Measurements from ENCODE around the gene PPP2R2D.

Gene PPP2R2D

DNA sequence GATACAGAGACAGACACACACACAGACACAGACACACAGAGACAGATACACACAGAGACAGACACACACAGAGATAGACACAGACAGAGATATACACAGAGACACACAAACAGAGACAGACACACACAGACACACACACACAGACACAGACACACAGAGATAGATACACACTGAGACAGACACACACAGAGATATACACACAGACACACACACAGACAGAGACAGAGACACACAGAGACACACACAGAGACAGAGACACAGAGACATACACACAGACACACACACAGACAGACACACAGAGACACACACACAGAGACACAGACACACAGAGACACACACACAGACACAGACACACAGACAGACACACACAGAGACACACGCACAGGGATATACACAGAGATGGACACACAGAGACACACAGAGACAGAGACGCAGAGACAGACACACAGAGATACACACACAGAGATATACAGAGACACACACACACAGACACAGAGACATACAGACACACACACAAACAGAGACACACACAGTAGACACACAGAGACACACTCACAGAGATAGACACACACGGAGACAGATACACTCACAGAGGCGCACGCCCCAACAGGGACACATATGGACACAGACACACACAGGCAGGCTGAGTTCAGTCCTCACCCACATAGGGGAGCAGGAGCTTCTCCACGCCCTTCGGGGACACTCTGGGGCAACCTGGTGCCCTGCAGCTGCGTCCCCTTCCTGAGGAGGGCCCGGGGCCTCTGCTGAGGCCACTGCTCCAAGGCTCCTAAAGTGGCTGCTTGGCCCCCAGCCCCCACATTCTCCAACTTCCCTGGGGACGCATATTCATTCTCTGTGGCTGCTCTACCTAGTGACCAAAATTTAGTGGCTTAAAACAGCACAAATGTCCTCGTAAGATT lies 10.3 kb upstream of the PPP2R2D start:
- DNase-seq, result no peak

GRCh38 chr10:131891196-131891928 lies 9.4 kb upstream of the PPP2R2D start:
- no peak for DNase-seq

GRCh38 chr10:131891929-131892805 lies 8.6 kb upstream of the PPP2R2D start:
- no peak for DNase-seq

DNA sequence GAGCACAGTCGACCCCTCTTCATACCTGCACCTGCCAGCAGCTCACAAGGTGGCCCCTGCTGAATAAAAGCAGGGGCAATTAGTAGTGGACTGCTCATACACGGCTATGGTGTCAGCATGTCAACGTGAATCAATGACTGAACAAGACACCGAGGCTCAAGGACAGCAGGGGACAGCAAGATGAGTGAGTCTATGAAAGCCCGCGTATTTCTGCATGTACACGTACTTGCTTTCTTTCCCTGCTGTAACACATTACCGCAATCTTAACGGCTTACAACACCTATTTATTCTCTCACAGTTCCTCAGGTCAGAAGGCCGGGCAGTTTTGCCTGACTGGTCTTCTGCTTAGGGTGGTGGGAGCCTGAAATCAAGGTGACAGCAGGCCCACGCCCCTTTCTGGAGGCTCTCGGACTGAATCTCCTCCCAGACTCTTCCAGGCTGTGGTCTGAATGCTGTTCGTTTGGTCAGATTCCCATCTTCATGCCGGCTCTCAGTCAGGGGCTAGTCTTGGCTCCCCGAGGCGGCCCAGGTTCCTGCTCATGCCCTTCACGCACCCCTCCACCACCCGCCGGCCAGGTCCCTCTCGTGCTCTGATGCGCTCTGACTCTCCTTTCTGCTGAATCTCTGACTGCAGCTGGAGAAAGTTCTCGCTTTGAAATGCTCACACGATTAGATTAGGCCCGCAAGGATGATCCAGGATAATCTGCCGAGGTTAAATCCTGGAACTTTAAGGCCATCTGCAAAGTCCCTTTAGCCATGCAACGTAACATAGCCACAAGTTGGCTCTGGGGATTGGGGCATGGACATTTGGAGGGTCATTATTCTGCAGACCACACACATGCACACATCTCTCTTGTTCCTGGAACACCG lies 7.8 kb upstream of the PPP2R2D start:
- no peak for DNase-seq

GRCh38 chr10:131895116-131895515 lies 5.7 kb upstream of the PPP2R2D start:
- no peak for DNase-seq

- DNase-seq, result no peak
Observed at GRCh38 chr10:131896403-131896802, 4.4 kb upstream of the PPP2R2D start.

DNA sequence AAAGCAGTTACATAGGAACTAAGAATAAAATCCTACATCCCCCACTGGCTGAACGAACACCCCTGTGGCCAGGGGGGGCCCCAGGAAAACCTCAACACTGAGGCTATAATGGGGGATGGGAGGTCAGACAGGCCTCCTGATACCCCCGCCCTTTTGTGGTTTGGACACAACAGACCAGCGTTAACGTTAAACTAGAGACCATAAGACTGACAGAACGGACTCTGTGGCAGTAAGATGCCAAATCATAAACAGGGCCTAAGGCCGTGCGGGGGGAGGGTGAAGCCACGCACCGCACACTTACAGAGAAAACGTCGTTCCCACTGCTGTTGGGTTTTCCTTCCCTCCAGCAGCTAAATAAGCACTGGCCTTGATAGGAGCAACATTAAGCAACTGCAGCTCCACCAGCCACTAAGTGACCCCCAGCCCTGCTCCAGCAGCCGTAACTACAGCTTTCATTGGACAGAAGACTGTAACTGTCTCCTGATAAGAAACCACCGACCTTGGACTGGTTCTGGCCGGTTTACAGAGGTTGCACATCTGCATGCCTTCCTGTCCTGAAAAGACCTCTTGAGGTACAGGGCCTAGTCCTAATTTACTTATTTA lies 3.4 kb upstream of the PPP2R2D start:
- no peak for DNase-seq

GRCh38 chr10:131898061-131898460 lies 2.7 kb upstream of the PPP2R2D start:
- no peak for DNase-seq

GRCh38 chr10:131898713-131899112 lies 2.1 kb upstream of the PPP2R2D start:
- no peak for DNase-seq

GRCh38 chr10:131899116-131899690 lies 1.6 kb upstream of the PPP2R2D start:
- DNase-seq, result no peak

DNA sequence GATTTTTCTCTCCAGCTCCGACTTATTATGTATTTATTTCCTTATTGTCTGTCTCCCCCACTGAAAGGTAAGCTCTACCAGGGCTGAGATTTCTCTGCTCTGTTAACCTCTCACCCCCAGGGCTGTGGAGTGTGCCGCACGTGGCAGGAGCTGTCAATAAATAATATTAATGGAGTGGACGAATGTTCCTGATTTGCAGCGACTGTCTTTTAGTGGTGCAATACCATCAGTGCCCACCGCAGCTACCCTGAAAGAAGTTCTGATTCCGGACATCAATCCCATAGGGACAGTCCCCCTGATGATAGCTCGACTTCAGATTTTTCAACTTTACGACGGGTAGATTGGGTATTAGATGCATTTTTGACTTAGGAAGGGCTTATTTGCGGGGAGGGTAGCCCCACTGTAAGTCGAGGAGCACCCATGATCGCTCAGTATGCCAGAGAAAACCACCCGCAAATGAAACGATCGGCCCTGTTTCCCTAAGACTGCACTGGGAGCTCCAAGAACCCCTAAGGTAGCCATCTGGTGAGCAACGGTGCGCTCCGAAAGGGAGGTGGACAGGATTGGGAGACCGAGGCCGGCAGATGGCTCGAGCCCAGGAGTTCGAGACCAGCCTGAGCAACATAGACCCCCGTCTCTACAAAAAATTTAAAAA lies 986 bp upstream of the PPP2R2D start:
- no peak for DNase-seq

DNA sequence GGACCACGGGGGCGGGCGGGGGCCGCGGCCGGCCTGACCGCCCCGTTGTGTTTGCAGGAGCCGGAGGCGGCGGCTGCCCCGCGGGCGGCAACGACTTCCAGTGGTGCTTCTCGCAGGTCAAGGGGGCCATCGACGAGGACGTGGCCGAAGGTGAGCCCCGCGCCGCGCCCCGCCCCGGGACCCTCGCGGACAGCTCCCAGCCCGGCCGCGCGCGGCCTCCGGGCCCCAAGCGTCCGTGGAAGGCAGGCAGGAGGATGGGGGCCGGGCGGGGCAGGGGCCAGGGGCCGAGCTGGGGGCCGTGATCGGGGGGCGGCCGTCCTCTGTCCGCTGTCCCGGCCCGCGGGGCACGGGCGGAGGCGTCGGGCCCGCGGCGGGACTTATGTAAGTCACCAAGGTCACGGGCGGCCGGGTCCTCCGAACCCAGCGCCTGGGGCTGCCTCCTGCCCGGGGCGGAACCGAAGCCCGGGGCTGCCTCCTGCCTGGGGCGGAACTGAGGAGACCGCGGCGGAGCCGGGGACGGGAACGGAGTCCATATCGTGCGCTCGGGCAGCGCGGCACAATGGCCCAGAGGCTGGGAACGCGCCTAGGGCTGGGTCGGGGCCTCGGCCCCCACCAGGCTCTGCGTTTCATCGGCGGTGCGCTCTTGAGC lies 497 bp downstream of the PPP2R2D start:
- DNase-seq, result no peak

DNA sequence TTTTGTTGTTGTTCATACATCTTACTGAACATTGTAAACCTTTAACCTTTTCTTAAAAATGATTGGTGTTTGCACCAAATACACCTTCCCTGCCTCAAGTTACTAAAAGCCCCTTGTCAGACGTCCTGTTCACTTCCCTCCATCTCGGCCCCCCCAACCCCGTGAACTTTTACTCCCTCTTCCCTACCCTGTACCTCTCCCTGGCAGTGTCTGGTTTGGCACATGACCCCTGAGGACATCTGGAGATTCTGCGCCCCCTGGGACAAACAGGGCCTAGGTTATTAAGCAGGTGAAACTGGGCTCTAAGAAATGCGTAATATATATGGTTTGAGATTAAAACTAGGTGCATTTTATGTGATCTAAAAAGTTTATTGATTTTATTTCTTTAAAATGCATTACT lies 1.4 kb downstream of the PPP2R2D start:
- DNase-seq, result no peak

DNA sequence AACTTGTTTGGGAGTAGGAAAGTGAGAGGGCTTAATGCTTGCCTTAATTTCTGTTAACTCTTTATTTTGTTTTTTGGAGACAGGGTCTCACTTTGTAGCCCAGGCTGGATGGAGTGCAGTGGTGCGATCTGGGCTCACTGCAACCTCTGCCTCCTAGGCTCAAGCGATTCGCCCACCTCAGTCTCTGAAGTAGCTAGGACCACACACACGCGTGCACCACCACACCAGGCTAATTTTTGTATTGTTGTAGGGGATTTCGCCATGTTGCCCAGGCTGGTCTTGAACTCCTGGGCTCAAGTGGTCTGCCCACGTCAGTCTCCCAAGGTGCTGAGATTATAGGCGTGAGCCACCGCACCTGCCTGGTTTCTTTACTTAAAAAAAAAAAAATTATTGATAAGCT lies 1.9 kb downstream of the PPP2R2D start:
- no peak for DNase-seq

DNA sequence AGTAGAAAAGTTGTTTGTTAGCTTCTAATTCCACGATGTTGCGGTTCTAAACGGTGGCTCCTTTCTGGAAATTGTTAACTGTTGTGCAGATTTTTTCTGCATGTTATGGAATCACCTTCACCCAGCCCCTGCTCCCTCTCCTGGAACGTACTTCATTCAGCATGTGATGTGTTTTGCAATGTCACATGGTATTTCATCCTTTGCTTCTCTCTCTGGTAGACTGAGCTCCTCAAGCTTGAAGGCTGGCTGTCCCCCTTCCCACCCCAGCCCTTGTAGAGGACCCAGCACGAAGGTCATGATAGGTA lies 4.4 kb downstream of the PPP2R2D start:
- no peak for DNase-seq

GRCh38 chr10:131905603-131906268 lies 4.9 kb downstream of the PPP2R2D start:
- DNase-seq, result no peak

- no peak for DNase-seq
Observed at GRCh38 chr10:131906269-131906639, 5.4 kb downstream of the PPP2R2D start.

DNA sequence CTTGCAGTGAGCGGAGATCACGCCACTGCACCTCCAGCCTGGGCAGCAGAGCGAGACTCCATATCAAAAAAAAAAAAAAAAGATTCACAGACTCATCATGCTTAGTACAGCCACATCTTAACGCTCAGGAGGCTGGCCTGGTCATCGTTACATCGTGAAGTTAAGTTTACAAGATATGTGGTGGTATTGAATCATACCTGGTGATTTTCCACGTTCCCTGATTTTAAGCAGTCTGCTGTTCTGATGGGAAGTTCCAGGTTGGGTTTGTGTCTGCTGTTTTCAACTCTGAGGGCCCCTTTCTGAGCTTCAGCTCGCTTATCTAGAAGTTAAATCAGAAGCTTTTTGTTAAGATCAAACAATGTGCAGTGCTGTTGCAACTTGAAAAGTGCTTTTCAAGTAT lies 6.9 kb downstream of the PPP2R2D start:
- DNase-seq, result no peak

DNA sequence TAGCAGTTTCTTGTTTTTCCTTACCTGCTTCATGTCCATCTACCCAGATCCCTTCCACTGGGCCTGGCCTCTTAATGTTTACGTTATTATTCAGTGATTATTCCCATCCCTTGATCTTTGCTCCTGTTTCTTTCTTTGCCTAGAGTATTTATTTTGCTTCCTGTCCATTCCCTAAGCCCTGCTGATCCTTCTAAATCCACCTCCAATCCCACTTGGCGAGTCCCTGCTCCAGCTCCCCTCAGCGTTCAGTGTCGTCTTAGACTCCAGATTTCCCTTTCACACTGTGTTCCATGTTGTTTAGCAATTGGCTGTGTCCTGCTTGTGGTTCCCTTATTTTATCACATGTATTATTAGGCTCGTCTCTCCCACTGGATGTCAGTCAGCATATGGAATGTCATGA lies 7.3 kb downstream of the PPP2R2D start:
- no peak for DNase-seq
